SKM-1 treated with dmso at 0.1 percent for 144 hours (cell line): ENCODE data around the gene NUBP2.

Source experiments
- DNase-seq: peaks from one replicate; lab custom pipeline; 2025; ENCODE audit not compliant: unreplicated experiment; lab: John Stamatoyannopoulos, UW

Gene NUBP2

GRCh38 chr16:1771188-1771863, 11.4 kb upstream of the NUBP2 start, which contains the start of gene NME3:
Gene NME3, minus strand, starts transcription at chr16:1771543. Its CDS starts 9 bp downstream, at chr16:1771534.
- no peak for DNase-seq

GRCh38 chr16:1771864-1772361, 10.8 kb upstream of the NUBP2 start:
- no peak for DNase-seq

GRCh38 chr16:1772362-1772907, 10.3 kb upstream of the NUBP2 start, which contains the start of gene EME2:
Gene EME2, plus strand, starts transcription at chr16:1772810. Its CDS starts 418 bp downstream, at chr16:1773228.
- DNase-seq: no peak

- peak; percentile 58 for DNase-seq
Observed at GRCh38 chr16:1772908-1773702, 9.7 kb upstream of the NUBP2 start, which contains the start of gene MRPS34. Gene MRPS34, minus strand, starts transcription at chr16:1773134. Its CDS starts 15 bp downstream, at chr16:1773119.

- DNase-seq: peak; percentile 74
Observed at GRCh38 chr16:1773703-1774447, 8.9 kb upstream of the NUBP2 start.

- no peak for DNase-seq
Observed at GRCh38 chr16:1774448-1774780, 8.3 kb upstream of the NUBP2 start.

GRCh38 chr16:1775006-1775845, 7.5 kb upstream of the NUBP2 start:
- no peak for DNase-seq

- DNase-seq: no peak
Observed at GRCh38 chr16:1775846-1776671, 6.7 kb upstream of the NUBP2 start.

GRCh38 chr16:1776672-1776955, 6.1 kb upstream of the NUBP2 start:
- DNase-seq: no peak

GRCh38 chr16:1776991-1777374, 5.8 kb upstream of the NUBP2 start:
- no peak for DNase-seq

GRCh38 chr16:1777375-1778199, 5.2 kb upstream of the NUBP2 start:
- DNase-seq: no peak

- DNase-seq: no peak
Observed at GRCh38 chr16:1778200-1779179, 4.3 kb upstream of the NUBP2 start.

- no peak for DNase-seq
Observed at GRCh38 chr16:1779234-1779701, 3.5 kb upstream of the NUBP2 start.

GRCh38 chr16:1779741-1780676, 2.8 kb upstream of the NUBP2 start:
- DNase-seq: no peak

- no peak for DNase-seq
Observed at GRCh38 chr16:1780677-1781072, 2.1 kb upstream of the NUBP2 start.

GRCh38 chr16:1781254-1781653, 1.5 kb upstream of the NUBP2 start:
- DNase-seq: no peak
